BLaER1 treated with 17β-estradiol and CSF1 and Interleukin-3, amounts not matched to agents 10 nM and 100 nM (cell line): ENCODE data around the gene SPATA33.
"Not testable (repeated sequence)": the region's sequence is repeated elsewhere in the genome, so short reads cannot be mapped to it uniquely, and the experiment has no call there.

Source experiments
- H3K27ac ChIP-seq, 11 experiments: shearing (Covaris generic); formaldehyde crosslinking; 2 replicates each; pipeline ENCODE4 v1.8.1; 2022
- H3K27me3 ChIP-seq, 11 experiments: shearing (Covaris generic); formaldehyde crosslinking; 2 replicates each; pipeline ENCODE4 v1.8.1; 2022
- H3K36me3 ChIP-seq, 11 experiments: shearing (Covaris generic); formaldehyde crosslinking; 2 replicates each; pipeline ENCODE4 v1.8.1; 2022
- H3K4me1 ChIP-seq, 10 experiments: shearing (Covaris generic); formaldehyde crosslinking; 2 replicates each; pipeline ENCODE4 v1.8.1; 2022
- H3K4me2 ChIP-seq, 11 experiments: shearing (Covaris generic); formaldehyde crosslinking; 2 replicates each; pipeline ENCODE4 v1.8.1; 2022
- H3K4me3 ChIP-seq, 10 experiments: shearing (Covaris generic); formaldehyde crosslinking; 2 replicates each; pipeline ENCODE4 v1.8.1; 2022
- H3K9ac ChIP-seq, 11 experiments: shearing (Covaris generic); formaldehyde crosslinking; 2 replicates each; pipeline ENCODE4 v1.8.1; 2022
- H3K9me3 ChIP-seq, 11 experiments: shearing (Covaris generic); formaldehyde crosslinking; replicated peaks in 1 of 11; 2 replicates each; pipeline ENCODE4 v1.8.1; 2022
- H4K20me1 ChIP-seq, 11 experiments: shearing (Covaris generic); formaldehyde crosslinking; 2 replicates each; pipeline ENCODE4 v1.8.1; 2022
- Cebpa-rat ChIP-seq, 11 experiments: shearing (Covaris generic); IDR thresholded peaks; 2 replicates each; pipeline ENCODE4 v1.8.1; 2022

The SPATA33 gene

GRCh38 chr16:89661215-89661614, 3.6 kb downstream of the SPATA33 start:
- Histone ChIP-seq H3K27ac (no peak overlapping the region), H3K4me3 (no peak overlapping the region), H3K36me3 (peaks cover 15 to 66% (median 61%) of the 10 kb centered on the region in 11 experiments), H3K9ac (no peak overlapping the region), H3K4me2 (no peak overlapping the region), H4K20me1 (peaks cover 0 to 32% (median 5%) of the 10 kb centered on the region in 11 experiments; a peak in 8 of 22 replicates), H3K27me3 (no peaks in the 10 kb centered on the region), H3K9me3 (peaks cover 0 to 15% (median 6%) of the 10 kb centered on the region in 11 experiments; a peak in 17 of 22 replicates), H3K4me1 (peaks cover 15 to 28% (median 22%) of the 10 kb centered on the region in 10 experiments)
- TF ChIP-seq Cebpa-rat (IDR thresholded peaks at IDR 0.05): no peak

DNA sequence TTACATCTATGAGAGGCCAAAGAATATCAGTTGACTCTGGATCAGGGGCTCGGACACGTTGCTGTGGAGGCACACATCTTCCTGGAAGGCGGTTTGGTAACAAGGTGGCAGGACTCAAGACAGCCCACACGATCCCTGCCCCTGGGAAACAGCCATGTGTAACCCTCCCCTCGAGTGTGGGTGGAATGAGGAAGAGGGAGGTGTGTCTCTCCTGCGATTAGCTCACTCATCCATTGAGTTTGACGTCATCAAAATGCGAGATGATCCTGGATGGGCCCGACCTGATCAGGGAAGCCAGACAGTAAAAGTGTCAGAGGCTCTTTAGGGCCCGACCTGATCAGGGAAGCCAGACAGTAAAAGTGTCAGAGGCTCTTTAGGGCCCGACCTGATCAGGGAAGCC, 6.6 kb downstream of the SPATA33 start:
- H3K4me3 ChIP-seq, H3K27ac ChIP-seq, H3K9ac ChIP-seq, H3K4me2 ChIP-seq, H3K27me3 ChIP-seq: not testable (repeated sequence)
- Histone ChIP-seq H3K4me1 (peaks cover 17 to 28% (median 23%) of the 10 kb centered on the region in 10 experiments), H4K20me1 (peaks cover 0 to 25% (median 0%) of the 10 kb centered on the region in 11 experiments; a peak in 5 of 22 replicates), H3K9me3 (peaks cover 0 to 24% (median 12%) of the 10 kb centered on the region in 11 experiments; a peak in 18 of 22 replicates), H3K36me3 (peaks cover 15 to 72% (median 65%) of the 10 kb centered on the region in 11 experiments)

DNA sequence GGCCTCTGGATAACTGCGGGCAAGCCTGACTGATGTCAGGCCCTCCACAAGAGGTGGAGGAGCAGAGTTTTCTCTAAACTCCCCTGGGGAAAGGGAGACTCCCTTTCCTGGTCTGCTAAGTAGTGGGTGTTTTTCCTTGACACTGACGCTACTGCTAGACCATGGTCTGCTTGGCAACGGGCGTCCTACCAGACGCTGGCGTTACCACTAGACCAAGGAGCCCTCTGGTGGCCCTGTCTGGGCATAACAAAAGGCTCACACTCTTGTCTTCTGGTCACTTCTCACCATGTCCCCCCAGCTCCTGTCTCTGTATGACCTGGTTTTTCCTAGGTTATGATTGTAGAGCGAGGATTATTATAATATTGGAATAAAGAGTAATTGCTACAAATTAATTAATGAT, 9.4 kb downstream of the SPATA33 start:
- Histone ChIP-seq H3K9me3 (peaks cover 0 to 24% (median 12%) of the 10 kb centered on the region in 11 experiments; a peak in 18 of 22 replicates), H3K4me1 (peaks cover 17 to 26% (median 22%) of the 10 kb centered on the region in 10 experiments), H3K36me3 (peaks cover 5 to 51% (median 42%) of the 10 kb centered on the region in 11 experiments; a peak in 21 of 22 replicates)
- H3K9ac ChIP-seq, H4K20me1 ChIP-seq, H3K4me2 ChIP-seq, H3K27ac ChIP-seq, H3K4me3 ChIP-seq, H3K27me3 ChIP-seq: not testable (repeated sequence)

DNA sequence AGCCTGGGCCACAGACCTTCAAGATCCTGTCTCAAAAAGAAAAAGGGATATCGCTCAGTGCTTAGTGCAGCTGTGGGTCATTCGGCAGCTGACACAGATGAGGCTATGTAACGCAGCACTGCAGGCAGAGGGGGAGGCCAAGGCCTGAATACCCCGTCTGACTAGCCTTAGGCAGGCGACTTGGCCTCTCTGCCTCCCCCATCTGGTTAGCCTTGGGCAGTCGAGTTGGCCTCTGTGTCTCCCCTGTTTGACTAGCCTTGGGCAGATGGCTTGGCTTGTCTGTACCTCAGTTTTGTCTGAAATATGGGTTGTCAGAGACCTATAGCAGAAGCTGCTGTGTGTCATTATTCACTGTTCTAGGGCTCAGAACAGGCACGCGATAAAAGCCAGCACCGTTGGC, 10.0 kb downstream of the SPATA33 start:
- H3K4me2 ChIP-seq: peak overlapping the region in 10 of 11 experiments; percentile 49 to 81 (median 65); a peak in 19 of 22 replicates
- H3K27me3 ChIP-seq: no peaks in the 10 kb centered on the region
- H3K36me3 ChIP-seq: peaks cover 5 to 45% (median 36%) of the 10 kb centered on the region in 11 experiments; a peak in 21 of 22 replicates
- no peak overlapping the region for H3K4me3 ChIP-seq
- peak overlapping the region in 1 of 11 experiments; percentile 1; a peak in 1 of 22 replicates for H3K27ac ChIP-seq
- peaks cover 0 to 8% (median 0%) of the 10 kb centered on the region in 11 experiments; a peak in 4 of 22 replicates for H4K20me1 ChIP-seq
- TF ChIP-seq Cebpa-rat (IDR thresholded peaks at IDR 0.05): no peak
- peaks cover 17 to 26% (median 22%) of the 10 kb centered on the region in 10 experiments for H3K4me1 ChIP-seq
- peaks cover 0 to 24% (median 12%) of the 10 kb centered on the region in 11 experiments; a peak in 18 of 22 replicates for H3K9me3 ChIP-seq
- peak overlapping the region in 4 of 11 experiments; percentile 24 to 48 (median 42); a peak in 2 of 22 replicates for H3K9ac ChIP-seq

DNA sequence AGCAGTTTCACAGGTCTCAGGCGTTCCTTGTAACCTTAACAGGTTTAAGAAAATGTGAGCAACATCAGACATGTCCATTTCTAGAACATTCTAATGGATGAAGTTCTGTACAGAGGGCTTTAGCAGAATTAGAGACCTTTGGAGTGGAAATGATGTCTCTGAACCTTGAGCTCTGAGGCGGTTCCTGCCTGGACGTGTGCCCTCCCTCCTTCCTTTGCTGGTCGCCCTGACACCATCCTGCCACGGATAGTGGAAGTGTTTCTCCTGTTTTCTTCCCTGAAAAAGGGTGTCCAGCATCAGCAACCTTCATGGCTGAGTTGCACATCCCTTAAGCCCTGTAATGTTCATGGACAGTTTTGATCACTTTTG, 11.1 kb downstream of the SPATA33 start:
- Histone ChIP-seq H3K27ac (peak overlapping the region in 4 of 11 experiments; percentile 15 to 28 (median 24); a peak in 5 of 22 replicates), H3K4me2 (peak overlapping the region; percentile 49 to 81 (median 66)), H3K9me3 (peaks cover 0 to 24% (median 12%) of the 10 kb centered on the region in 11 experiments; a peak in 18 of 22 replicates), H4K20me1 (peaks cover 0 to 8% (median 0%) of the 10 kb centered on the region in 11 experiments; a peak in 4 of 22 replicates), H3K36me3 (peaks cover 0 to 34% (median 25%) of the 10 kb centered on the region in 11 experiments; a peak in 17 of 22 replicates), H3K27me3 (no peaks in the 10 kb centered on the region), H3K9ac (peak overlapping the region; percentile 16 to 60 (median 37); a peak in 14 of 22 replicates), H3K4me1 (peaks cover 17 to 26% (median 22%) of the 10 kb centered on the region in 10 experiments), H3K4me3 (no peak overlapping the region; a peak in 2 of 20 replicates)
- TF ChIP-seq Cebpa-rat (IDR thresholded peaks at IDR 0.05): no peak

- no peaks in the 10 kb centered on the region for H3K27me3 ChIP-seq
- peaks cover 0 to 29% (median 17%) of the 10 kb centered on the region in 11 experiments; a peak in 17 of 22 replicates for H3K36me3 ChIP-seq
- TF ChIP-seq Cebpa-rat (IDR thresholded peaks at IDR 0.05): no peak
- no peak overlapping the region for H3K4me3 ChIP-seq
- H3K9ac ChIP-seq: no peak overlapping the region
- H3K27ac ChIP-seq: no peak overlapping the region
- peaks cover 0 to 8% (median 0%) of the 10 kb centered on the region in 11 experiments; a peak in 4 of 22 replicates for H4K20me1 ChIP-seq
- no peak overlapping the region for H3K4me2 ChIP-seq
- peaks cover 17 to 26% (median 20%) of the 10 kb centered on the region in 10 experiments for H3K4me1 ChIP-seq
- peaks cover 0 to 25% (median 13%) of the 10 kb centered on the region in 11 experiments; a peak in 18 of 22 replicates for H3K9me3 ChIP-seq
Measured at GRCh38 chr16:89669755-89670154, 12.1 kb downstream of the SPATA33 start.

DNA sequence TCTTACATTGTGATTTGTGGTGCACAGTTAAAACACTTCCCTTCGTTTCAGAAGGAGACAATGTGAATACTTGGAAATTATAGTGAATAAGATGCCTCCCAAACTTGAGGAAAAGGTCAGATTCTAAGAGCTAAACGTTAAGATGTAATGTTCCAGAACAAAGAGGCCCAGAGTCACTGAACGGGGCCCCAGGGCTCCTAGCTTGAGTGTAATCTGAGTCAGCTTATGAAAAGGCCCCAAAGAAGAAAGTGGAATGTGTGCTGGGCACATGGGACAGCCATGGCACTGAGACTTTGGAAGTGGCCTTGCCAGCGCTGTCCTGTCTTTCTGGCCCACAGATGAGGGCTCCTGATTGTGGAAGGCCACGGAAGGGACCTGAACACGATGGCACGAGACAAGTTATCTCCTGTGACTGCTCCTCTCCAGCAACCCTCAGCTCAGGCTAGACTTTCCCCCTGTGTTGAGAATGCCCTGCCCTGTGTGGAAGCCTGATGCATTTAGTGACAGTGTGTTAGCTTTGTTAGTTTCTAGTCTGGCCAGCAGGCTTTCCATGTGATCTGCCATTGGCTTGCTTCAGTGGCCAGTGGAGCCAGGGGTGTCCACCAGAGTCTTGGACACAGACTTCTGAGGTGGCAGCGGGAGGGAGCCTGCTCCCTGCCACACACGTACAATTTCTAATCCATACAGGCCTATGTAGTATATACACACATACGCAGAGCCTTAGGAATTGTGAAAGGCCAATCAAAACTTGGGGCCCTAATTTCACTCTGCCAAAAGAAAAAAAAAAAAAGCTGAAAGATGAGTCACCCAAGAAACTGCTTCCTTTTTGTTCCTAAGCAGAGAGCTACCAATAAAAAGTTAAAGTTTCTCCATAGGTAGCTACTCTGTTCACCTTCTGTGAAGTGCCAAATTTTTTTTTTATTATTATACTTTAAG, 13.1 kb downstream of the SPATA33 start:
- no peaks in the 10 kb centered on the region for H3K27me3 ChIP-seq
- H3K9ac ChIP-seq: peak overlapping the region in 2 of 11 experiments; percentile 20 to 43; a peak in 1 of 22 replicates
- H3K36me3 ChIP-seq: peaks cover 0 to 23% (median 8%) of the 10 kb centered on the region in 11 experiments; a peak in 14 of 22 replicates
- no peak overlapping the region for H3K27ac ChIP-seq
- H3K4me1 ChIP-seq: peaks cover 17 to 26% (median 20%) of the 10 kb centered on the region in 10 experiments
- no peak for TF ChIP-seq Cebpa-rat (IDR thresholded peaks at IDR 0.05)
- no peak overlapping the region for H3K4me3 ChIP-seq
- H3K4me2 ChIP-seq: peak overlapping the region in 3 of 11 experiments; percentile 7 to 64 (median 10); a peak in 3 of 22 replicates
- peaks cover under 1 to 23% (median 14%) of the 10 kb centered on the region in 11 experiments; a peak in 19 of 22 replicates for H3K9me3 ChIP-seq
- H4K20me1 ChIP-seq: peaks cover 0 to 8% (median 0%) of the 10 kb centered on the region in 11 experiments; a peak in 4 of 22 replicates

DNA sequence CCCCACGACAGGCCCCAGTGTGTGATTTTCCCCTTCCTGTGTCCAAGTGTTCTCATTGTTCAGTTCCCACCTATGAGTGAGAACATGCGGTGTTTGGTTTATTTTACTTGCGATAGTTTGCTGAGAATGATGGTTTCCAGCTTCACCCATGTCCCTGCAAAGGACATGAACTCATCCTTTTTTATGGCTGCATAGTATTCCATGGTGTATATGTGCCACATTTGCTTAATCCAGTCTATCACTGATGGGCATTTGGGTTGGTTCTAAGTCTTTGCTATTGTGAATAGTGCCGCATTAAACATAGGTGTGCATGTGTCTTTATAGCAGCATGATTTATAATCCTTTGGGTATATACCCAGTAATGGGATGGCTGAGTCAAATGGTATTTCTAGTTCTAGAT, 13.9 kb downstream of the SPATA33 start:
- Histone ChIP-seq H3K36me3 (peaks cover 0 to 15% (median under 1%) of the 10 kb centered on the region in 11 experiments; a peak in 11 of 22 replicates), H3K9me3 (peaks cover 1 to 23% (median 14%) of the 10 kb centered on the region in 11 experiments; a peak in 20 of 22 replicates), H3K4me1 (peaks cover 17 to 26% (median 20%) of the 10 kb centered on the region in 10 experiments)
- not testable (repeated sequence) for H3K9ac ChIP-seq, H4K20me1 ChIP-seq, H3K27me3 ChIP-seq, H3K27ac ChIP-seq, H3K4me2 ChIP-seq, H3K4me3 ChIP-seq
